ENCODE results near the gene GNAS-AS1.

Gene GNAS-AS1

DNA sequence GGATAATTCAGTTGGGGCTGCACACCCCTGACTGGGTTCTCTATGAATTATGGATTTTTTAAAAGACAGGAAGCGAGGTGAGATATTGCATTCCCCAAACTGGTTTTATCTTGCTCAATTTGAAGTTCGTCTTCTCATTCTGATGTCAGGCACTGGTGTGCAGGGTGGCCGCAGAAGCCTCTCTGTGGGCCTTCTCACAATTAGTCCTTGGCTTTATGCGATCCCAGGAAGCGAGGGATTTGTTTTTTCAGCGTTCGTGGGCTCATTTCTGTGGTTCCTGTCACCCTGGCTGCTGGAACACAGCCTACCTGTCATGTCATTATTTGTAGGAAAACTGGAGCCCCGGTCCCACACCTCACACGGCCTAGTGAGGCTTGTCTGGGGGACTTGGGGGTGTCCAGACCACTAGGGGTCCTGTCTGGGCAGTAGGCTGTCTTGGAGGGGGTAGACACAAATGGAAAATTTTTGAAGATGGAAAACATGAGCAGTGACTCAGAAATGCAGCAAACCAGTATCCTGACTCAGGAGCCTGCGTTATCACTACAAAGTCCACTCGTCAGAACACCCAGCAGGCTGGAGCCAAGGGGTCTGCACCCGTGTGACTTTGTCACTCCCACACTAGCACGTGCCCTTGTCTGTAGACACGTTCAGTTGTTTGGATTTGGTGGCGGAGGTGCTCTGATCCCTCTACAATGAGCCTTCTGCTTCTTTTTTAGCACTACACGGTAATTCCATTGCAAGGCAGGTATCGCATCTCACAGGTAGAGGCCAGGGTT is 42.2 kb downstream of the GNAS-AS1 start:
- DNase-seq (ENCODE audit: low read depth in 2 of 2) = no peak

DNA sequence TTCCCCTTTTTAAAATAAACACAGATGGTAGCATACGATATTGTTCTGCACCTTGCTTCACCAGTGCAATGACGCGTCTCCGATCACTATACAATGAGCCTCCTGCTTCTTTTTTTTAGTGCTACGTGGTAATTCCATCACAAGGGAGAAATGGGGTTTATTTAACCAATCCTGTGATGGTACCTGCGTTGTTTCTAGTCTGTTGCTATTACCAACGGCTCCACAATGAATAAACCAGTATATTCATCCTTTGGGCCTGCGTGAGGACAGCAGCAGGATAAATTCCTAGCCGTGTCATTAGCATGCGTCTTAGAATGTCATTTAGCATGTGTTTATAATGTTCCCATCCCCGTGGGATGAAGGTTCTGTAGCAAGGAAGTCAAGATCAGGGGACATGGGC is 42.9 kb downstream of the GNAS-AS1 start:
- DNase-seq (ENCODE audit: low read depth in 2 of 2) = no peak

DNA sequence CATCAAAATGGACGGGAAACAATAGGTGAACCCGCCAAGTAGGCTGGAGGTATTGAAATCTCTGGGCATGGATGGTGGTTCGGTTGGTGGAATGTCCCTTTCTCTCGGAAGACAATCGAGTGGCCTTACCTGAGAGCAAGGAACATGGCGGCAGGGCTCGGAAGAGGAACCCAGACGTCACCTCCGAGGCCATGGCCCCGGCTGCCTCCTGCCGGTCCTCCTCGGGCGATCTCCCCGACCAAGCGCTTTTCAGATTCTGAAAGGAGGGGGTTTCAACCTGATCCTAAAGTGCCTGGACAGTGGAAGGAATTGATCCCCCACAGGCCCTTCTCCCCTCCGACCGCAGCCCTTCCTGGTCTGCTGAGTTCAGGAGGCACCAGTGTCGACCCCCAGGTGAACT is 47.2 kb downstream of the GNAS-AS1 start:
- DNase-seq (ENCODE audit: low read depth in 2 of 2) = no peak

DNA sequence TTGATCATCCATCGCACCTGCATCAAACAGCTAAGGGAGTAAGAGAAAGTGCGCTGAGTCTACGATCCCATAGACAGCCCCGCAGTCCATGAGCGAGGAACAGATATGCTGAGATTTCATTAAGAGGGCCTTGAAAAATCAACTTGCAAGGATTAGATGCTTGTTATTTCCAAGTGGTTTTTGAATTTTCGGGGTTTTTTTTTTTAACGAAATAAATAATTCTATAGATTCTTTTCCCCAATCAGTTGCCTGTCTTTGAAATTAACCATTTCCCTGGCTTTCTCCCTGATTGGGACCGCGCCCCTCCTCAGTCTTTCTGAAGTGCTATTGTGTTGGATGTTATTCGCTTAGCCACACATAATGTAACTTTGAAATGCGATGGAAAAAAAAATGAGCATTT is 48.6 kb downstream of the GNAS-AS1 start:
- no peak for DNase-seq (ENCODE audit: low read depth in 2 of 2)

DNA sequence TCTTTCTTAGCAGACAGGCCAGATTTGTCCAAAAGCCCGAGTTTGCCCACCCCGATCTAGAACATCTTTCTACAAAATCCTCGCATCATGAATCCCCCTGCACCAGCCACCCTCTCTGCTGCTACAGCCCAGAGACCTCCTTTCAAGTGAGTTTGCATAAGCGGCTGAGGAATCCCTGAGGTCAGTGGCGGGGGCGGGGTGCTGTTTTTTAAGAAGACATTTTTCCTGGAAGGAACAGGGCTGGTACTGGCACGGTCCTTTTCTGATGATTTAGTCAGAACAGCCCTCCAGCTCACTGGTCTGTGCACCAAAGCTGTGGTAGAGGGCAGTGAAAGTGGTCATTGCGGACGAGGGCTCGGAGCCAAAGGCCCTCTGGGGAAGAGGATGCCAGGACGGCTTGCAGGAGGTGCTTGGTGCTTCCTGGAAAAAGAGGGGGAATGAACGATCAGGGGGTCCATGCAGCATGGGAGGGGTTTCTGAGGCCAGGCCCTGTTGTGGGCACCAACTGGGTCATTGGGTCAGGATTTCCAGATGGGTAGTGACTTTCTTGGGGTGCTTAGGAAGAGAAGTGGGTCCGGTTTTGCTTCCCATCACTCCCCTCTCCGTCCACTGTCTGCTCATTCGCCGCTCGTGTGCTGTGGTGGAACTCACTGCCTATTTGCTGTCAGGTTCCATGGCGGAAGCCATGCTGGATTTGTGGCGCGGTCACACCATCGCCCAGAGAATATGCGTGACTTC is 50.4 kb downstream of the GNAS-AS1 start:
- DNase-seq (ENCODE audit: low read depth in 2 of 2) = no peak

DNA sequence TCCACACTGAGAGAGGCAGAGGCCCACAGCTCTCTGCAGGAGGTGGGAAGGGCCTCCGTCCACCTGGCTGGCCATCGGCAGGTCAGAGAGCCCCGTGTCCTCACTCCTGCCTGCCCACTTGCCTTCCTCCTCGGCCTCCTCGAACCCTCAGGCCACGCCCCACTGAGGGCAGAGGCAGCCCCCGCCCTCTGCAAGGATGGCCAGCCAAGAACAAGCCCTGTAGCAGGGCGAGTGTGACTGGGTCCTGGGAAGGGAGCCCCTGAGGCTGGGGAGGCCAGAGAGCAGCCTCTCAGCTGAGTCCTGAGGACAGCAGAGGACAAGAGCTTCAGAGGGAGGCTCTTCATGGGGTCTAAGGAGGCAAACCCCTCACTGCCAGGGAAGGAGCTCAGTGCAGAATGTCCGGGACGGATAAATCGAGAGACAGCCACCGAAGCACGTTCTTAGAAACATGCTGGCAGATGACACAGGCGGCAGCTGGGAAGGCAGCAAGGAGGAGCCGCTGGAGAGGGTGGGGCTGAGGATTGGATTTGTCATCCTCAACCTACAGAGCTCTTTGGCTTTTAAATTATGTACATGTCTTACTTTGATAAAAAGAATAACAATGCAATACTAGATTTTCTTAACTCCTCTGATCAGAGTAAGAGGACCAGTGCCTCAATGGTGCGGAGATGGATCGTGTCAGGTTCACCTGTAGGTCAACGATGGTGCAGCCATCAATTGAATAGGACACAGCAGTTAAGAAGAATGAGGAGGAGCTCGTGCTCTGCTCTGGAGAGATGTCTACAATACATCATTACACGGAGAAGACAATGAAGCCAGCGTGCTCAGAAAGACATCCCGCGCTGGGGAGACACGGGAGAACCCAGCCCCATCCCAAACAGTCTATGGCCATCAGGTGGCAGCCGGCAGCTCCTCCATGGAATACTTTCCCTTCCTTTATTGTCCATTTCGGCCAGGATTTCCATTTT is 53.0 kb downstream of the GNAS-AS1 start:
- no peak for DNase-seq (ENCODE audit: low read depth in 2 of 2)

DNA sequence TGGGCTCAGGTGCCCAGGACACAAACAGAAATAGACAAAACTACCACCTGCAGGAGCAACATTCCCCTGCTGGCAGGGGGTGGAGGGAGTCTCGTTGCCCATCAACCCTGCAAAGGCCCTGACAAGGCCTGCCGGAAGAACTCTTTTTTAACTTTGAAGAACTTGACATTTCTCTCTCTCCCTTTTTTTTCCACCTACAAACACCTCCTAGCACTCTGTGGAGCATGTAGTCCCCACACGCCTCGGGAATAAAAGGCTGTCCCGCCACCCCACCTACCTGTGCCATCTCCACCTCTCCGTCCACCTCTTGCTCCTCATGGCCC is 54.8 kb downstream of the GNAS-AS1 start:
- DNase-seq (ENCODE audit: low read depth in 2 of 2) = no peak

DNA sequence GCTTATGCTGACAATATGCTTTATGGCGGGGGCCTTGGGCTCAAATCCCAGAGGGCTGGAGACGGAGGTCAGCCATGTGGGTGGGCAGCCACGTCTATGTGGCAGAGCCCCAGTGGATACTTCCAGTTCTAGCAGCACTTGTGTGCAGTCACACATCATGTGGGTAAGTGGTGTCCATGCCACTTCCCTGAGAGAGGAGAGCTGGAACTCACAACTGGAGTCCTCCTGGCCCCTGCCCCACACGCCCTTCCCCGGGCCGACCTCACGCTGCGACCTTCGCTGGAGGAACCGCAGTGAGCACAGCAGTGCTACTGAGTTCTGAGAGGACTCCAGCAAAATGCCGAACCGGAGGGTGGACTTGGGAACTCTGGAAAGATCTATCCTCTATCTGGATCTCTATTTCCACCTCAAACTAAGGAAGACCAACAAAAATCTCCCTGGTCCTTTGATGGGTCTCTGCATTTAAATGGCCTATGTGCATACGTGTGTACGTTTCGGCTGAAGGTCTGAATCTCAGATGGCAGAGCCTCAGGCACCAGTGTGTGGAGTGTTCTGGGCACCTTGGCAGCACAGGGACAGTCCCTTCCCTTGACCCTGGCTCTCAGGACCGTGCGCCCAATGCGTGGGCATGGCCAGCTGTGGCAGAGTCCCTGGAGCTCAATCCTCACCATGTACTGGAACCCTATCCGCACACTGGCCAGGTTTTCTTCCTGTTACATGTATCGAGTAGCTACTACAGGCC is 55.4 kb downstream of the GNAS-AS1 start:
- DNase-seq (ENCODE audit: low read depth in 2 of 2) = no peak

DNA sequence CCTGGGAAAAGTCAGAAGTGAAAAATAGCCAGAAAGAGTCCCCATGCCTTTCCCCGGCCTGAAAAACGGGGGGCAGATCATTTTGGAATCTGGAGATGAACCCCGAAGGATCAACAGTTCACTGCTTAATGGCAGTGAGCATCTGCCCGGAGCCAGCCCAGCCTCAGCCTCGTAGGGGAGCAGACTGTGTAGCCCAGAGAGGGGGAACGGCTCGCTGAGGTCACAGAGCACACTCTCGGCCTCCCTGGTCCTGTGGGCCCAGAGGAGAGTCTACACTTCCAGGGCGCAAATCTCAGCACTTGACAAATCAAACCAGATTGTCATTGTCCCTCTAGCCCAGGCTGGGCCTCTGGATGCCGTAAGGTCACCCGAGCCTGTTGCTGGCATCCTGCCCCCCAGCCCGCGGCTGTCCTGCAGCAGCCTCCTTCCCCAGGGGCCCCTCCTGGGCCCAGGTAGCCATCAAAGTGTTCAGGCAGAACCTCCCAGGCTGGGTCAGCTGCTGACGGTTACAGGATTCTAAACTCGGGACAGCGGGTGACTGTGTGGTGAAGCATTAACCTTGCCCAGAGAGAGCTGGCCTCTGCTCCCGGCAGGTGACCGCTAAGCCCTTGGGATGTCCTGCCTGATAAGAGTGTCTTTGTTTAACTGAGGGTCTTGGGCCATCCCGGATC is 56.1 kb downstream of the GNAS-AS1 start:
- no peak for DNase-seq (ENCODE audit: low read depth in 2 of 2)

DNA sequence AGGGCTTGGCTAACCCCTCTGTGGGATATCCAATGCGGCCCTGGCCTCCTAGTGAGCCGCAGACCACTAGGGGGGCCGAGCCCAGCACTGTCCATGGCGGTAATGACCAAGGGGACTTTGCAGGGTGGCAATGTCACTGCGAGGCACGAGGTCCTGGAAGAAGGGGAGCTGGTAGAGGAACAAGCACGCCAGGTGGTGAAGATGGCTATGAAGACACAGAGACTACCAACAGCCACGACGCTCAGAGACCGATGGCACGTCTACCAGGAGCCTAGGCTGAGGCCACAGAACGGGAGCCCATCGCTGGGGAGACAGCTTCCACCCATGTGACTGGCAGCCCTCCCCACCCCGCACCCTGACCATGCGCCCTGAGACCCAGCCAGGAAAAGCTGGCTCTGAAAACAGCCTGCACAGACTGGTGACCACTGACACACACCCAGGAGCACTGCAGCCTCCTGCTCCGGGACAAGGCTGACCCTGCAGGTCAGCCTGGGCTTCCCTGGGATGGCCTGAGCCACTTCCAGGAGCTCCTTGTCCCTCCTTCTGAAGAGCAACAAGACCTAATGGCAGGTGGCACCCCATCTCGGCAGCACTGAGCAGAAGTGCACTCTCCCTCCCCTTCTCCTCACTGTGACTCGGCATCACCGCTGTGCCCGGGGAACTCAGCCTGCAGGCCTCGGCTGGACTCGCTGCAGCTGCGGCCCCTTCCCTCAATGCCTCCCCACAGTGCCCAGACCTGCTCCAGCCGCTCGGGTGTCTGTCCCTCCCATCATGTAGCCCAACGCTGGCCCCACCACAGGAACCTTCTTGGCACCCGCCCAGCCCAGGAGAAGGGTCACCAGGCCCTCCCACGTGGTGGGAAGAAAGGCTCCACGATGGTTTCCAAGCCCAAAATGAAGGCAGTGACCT is 56.9 kb downstream of the GNAS-AS1 start:
- no peak for DNase-seq (ENCODE audit: low read depth in 2 of 2)

DNA sequence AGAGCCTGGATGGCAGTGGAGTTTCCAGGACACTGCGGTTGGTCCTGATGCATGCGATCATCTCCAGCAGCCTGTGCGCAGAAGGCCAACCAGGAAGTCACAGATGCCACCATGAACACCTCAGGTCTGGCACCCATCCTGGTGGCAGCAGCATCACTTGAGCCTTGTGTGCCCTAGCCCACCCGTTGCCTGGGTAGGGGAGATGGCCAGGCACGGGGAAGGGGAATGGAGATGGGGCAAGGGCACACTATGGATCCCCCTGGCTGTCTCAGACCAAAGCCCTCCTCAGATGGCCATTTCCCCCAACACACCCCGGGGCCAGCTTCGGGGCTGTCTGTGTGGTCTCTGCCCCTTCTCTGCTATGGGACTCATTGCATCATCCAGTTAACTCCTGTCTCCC is 58.3 kb downstream of the GNAS-AS1 start:
- DNase-seq (ENCODE audit: low read depth in 2 of 2) = no peak

DNA sequence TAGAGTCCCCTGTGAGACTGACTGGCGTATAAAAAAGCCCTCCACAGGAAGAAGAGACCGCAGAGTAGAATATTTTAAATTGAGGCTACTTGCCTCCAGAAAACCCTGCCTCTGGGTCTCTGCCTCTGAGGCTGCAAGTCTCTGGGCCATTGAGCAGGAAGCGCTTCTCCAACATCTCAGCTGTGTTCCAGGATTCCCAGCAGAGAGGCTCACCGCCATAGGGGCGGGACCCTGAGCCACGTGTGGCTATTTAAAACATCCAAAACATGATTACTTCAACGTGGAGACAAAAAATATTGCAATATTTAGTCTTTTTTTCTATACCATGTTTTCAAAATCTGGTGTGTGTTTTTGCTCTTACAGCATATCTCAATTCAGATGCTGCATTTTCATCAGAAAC is 59.4 kb downstream of the GNAS-AS1 start:
- DNase-seq (ENCODE audit: low read depth in 2 of 2) = no peak

DNA sequence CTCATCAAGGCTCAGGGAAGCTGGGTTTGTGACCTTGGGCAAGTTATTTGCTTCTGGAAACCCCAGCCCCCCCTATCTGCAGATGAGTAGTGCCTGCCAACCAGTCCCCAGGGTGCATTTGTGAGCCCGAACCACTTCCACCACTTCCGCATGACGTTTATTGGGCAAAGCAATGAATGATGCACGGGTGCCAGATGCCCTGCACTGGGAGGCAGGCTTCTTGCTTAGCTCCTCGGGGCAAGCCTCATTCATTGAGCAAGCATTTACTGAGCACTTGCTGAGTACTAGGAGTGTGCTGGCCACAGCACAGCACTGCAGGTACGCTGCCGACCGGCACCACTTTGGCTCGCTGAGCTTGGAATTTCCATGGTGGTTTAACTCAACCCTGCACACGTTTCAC is 60.2 kb downstream of the GNAS-AS1 start:
- no peak for DNase-seq (ENCODE audit: low read depth in 2 of 2)

DNA sequence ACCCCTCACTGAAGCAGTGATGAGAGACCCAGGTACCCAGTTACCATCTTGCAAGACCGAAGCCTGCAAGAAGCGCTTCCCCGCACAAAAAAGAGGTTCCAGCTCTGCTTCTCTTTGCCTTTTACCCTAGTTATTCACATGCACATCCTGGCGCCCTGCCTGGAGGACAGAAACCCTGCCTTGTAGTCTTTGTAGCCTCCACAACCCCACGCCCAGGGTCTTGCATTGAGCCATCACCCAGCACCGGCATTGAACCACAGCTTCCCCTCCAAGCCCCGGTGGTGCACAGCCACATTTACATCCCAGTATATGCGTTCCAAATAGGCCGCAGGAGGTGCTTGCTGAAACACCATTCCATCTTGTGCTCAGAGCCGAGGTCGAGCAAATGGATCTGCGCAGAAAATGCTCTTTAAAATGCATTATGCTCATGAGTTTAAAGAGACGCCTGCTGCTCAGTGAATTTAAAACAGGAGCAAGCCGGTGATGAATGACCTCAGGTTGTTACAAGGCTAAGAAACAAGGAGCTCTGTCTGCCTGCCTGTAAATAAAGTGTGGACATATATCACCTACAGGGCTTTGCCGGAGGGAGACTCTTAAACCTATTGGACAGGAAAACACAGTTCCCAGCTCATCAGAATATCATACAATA is 61.7 kb downstream of the GNAS-AS1 start:
- no peak for DNase-seq (ENCODE audit: low read depth in 2 of 2)

DNA sequence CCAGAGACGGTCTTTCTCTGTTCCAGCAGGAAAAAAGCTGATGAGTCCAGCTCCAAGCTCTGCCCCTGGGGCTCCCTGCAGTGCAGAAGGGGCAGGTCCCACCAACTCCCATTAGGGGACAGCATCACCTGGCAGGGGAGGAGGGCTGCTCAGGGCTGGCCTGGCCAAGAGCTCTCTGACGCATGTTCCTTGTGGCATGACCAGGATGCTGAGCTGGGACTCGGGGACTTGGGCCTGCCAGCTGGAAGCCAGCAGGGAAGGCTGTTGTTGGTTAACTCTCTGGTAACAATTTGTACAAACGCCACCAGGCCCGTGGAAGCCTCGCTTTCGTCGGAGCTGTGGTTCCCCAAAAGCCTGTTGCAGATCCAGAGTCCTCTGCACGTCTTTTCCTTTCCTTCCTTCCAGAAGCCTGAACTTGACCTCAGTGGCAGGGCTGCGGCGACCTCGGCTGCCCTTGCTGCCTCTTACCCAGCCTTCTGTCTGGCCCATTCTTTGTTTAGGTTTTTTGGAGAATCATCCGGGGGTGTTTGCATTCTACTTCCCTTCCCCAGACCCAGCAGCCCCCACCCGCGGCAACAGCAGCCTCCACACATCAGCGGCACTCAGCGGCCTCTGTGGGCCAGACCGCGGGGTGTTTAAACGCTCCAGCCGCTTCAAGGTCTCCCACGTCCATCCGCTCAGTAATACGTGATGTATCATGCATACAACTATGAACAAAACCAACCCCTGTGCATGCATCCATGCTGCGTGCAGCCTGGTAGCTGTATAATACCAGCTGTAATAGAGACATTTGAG is 63.3 kb downstream of the GNAS-AS1 start:
- DNase-seq (ENCODE audit: low read depth in 2 of 2) = no peak

DNA sequence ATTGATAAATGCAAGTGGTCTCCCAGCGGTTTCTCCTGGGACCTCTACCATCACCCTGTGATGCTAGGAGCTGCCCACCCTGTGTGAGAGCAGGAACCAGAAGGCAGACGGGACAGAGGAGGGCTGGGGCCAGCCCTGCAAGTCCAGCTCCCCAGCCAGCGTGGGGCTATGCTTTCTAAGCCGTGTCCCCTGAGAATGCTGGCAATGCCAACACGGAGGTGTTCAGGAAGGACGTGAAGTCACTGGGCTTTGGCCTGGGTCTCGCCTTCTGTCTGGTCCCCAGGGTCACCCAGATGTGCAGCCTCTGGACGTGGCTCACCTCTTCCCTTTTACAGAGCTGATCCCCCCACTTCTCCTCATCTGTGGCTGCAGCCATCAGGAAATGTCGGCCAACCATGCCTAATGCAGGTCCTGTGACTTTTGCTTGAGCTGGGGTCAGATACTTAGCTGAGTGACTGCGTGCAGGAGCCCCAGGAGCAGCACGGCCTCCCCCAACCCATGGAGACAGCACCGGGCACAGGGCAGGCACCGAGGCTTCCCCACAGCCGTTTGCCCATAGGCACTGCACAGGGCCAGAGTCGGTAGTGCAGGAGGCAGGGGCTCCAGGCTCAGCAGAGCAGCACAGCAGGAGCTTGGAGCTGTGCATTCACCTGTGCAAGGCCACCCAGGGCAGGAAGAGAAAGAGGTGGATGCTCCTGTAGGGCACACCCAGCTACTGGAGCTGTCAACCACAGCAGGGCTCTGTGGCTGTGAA is 66.2 kb downstream of the GNAS-AS1 start:
- DNase-seq (ENCODE audit: low read depth in 2 of 2) = no peak

DNA sequence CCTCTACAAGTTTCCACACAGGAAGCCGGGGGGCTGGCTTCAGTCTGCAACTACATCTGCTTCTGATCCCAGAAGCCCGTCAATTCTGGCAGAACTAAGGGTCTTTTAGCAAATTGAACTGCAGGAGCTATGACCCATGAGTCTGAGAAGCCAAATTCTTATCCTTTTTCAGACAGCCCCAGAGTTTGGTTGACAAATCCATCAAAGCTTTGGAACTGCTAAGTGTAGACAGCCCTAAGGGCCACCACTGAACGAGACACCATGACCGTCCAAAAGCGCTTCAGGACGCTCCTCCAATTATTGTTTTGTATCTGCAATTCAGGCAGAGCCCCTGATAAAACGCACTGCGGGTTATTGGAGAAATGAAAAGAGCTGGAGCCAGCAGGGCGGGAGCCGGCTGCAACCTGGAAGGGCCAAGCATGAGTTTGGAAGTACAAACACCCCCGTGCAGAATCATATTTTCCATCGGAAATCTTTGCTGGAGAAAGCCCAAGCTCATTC is 67.1 kb downstream of the GNAS-AS1 start:
- no peak for DNase-seq (ENCODE audit: low read depth in 2 of 2)

DNA sequence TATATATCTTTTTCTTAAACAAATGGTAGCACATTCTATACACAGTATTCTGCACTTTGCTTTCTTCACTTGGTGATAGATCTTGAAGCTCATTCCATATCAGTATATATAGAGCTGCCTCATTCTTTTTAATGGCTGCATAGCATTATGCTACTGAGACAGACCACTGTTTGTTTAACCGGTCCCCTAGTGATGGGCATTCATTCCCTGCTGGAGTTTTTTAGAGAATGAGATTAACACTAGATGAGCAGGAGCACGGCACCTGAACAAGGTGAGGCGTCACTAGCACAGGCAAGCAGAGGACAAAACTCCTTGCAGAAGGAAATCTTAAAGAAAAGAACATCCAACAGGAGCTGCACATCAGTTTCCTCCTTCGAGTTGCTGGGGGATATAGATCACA is 69.6 kb downstream of the GNAS-AS1 start:
- no peak for DNase-seq (ENCODE audit: low read depth in 2 of 2)
